ENCODE data around the gene CYP2U1. TPM values are rescaled to one million over a fixed set of nuclear protein-coding genes. Genes with fewer than 3 reads are reported as not detected.
"Not testable (repeated sequence)": the region's sequence is repeated elsewhere in the genome, so short reads cannot be mapped to it uniquely, and the experiment has no call there.

The CYP2U1 gene
- total RNA-seq, 1 donor from 2014 or later: 11.0 TPM

GRCh38 chr4:107966903-107967302 is 35.6 kb downstream of the CYP2U1 start:
- no peak for DNase-seq
- H3K36me3 ChIP-seq: no peaks in the 10 kb centered on the region
- TF ChIP-seq, protein P1, sequence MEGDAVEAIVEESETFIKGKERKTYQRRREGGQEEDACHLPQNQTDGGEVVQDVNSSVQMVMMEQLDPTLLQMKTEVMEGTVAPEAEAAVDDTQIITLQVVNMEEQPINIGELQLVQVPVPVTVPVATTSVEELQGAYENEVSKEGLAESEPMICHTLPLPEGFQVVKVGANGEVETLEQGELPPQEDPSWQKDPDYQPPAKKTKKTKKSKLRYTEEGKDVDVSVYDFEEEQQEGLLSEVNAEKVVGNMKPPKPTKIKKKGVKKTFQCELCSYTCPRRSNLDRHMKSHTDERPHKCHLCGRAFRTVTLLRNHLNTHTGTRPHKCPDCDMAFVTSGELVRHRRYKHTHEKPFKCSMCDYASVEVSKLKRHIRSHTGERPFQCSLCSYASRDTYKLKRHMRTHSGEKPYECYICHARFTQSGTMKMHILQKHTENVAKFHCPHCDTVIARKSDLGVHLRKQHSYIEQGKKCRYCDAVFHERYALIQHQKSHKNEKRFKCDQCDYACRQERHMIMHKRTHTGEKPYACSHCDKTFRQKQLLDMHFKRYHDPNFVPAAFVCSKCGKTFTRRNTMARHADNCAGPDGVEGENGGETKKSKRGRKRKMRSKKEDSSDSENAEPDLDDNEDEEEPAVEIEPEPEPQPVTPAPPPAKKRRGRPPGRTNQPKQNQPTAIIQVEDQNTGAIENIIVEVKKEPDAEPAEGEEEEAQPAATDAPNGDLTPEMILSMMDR (IDR thresholded peaks at IDR 0.05): no peak
- intact Hi-C loops (cut with DNase I): no loop called here
- no peak for ATAC-seq
- H3K27me3 ChIP-seq (ENCODE audit: low read depth): no peaks in the 10 kb centered on the region
- no peak overlapping the region for H3K4me3 ChIP-seq
- no peaks in the 10 kb centered on the region for H3K4me1 ChIP-seq
- H3K27ac ChIP-seq: no peak overlapping the region
- H3K9me3 ChIP-seq: no peaks in the 10 kb centered on the region

GRCh38 chr4:107967519-107967918 is 36.2 kb downstream of the CYP2U1 start:
- DNase-seq; H3K4me3 ChIP-seq; H3K4me1 ChIP-seq; intact Hi-C loops (cut with DNase I); H3K36me3 ChIP-seq; H3K9me3 ChIP-seq; H3K27ac ChIP-seq; H3K27me3 ChIP-seq (ENCODE audit: low read depth); ATAC-seq: not testable (repeated sequence)

- intact Hi-C loops (cut with DNase I); H3K36me3 ChIP-seq; H3K27me3 ChIP-seq (ENCODE audit: low read depth); H3K27ac ChIP-seq; H3K4me3 ChIP-seq; DNase-seq; ATAC-seq; H3K4me1 ChIP-seq; H3K9me3 ChIP-seq: not testable (repeated sequence)
Measured at GRCh38 chr4:107967921-107968320, 36.6 kb downstream of the CYP2U1 start.

DNA sequence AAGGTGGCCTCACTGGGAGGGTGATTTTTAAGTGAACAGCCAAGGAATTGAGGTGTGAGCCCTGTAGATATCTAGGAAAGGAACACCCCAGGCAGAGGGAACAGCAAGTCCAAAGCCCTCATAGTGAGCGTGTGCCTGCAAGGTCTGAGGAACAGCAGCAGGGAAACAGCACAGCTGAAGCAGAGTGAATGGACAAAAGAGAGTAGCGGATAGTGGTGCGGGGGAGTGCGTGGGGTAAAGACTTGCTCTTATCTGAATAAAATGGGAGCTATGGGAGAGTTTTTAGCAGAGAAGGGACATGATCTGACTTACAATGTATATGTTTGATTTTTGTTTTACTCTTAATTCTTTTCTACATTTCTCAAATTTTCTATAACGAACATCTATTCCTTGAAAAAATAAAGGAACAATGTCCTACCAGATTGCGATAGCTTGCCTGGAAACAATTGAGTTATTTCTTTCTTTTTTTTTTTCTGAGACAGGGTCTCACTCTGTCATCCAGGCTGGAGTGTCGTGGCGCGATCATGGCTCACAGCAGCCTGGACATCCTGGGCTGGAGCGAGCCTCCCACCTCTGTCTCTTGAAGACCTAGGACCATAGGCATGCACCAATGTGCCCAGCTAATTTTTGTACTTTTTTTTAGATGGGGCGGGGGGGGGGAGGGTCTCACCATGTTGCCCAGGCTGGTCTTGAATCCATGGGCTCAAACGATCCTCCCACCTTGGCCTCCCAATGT is 38.9 kb downstream of the CYP2U1 start:
- Histone ChIP-seq H3K27ac (no peak overlapping the region), H3K36me3 (no peaks in the 10 kb centered on the region), H3K4me3 (no peak overlapping the region), H3K27me3 (ENCODE audit: low read depth) (no peaks in the 10 kb centered on the region), H3K9me3 (no peaks in the 10 kb centered on the region), H3K4me1 (no peaks in the 10 kb centered on the region)
- ATAC-seq: no peak
- TF ChIP-seq, protein P1 (IDR thresholded peaks at IDR 0.05): no peak
- intact Hi-C loops (cut with DNase I): no loop called here
- DNase-seq: no peak

- DNase-seq (no peak), ATAC-seq (no peak)
- TF ChIP-seq, protein P1 (IDR thresholded peaks at IDR 0.05): no peak
- intact Hi-C loops (cut with DNase I): no loop called here
- H3K36me3 ChIP-seq: no peaks in the 10 kb centered on the region
- no peaks in the 10 kb centered on the region for H3K9me3 ChIP-seq
- H3K4me1 ChIP-seq: no peaks in the 10 kb centered on the region
- no peak overlapping the region for H3K27ac ChIP-seq
- H3K27me3 ChIP-seq (ENCODE audit: low read depth): no peaks in the 10 kb centered on the region
- no peak overlapping the region for H3K4me3 ChIP-seq
Measured at GRCh38 chr4:107972605-107973004, 41.3 kb downstream of the CYP2U1 start.

GRCh38 chr4:107974523-107974922 is 43.2 kb downstream of the CYP2U1 start:
- Histone ChIP-seq H3K9me3 (no peaks in the 10 kb centered on the region), H3K36me3 (no peaks in the 10 kb centered on the region), H3K4me1 (no peaks in the 10 kb centered on the region), H3K4me3 (no peak overlapping the region), H3K27me3 (ENCODE audit: low read depth) (no peaks in the 10 kb centered on the region), H3K27ac (no peak overlapping the region)
- no peak for ATAC-seq
- intact Hi-C loops (cut with DNase I): no loop called here
- TF ChIP-seq, protein P1 (IDR thresholded peaks at IDR 0.05): no peak
- no peak for DNase-seq
